WI38 (cell line): Measurements from ENCODE around the gene MACIR.
"Not testable (repeated sequence)": the region's sequence is repeated elsewhere in the genome, so short reads cannot be mapped to it uniquely, and the experiment has no call there.

Source experiments
- H3K4me3 ChIP-seq: 2 replicates; pipeline ENCODE4 v1.5.1; 2011; ENCODE audit warnings: low read depth, mild to moderate bottlenecking, control low read depth, low read length
- CTCF ChIP-seq: IDR thresholded peaks from 2 replicates; pipeline ENCODE4 v1.5.1; 2012; ENCODE audit warnings: low read depth, mild to moderate bottlenecking, control low read depth, low read length

Gene MACIR

GRCh38 chr5:103217101-103217500, 41.5 kb upstream of the MACIR start:
- TF ChIP-seq CTCF, result no peak
- no peak overlapping the region for H3K4me3 ChIP-seq

- no peak overlapping the region for H3K4me3 ChIP-seq
- TF ChIP-seq CTCF, result no peak
Observed at GRCh38 chr5:103218164-103218563, 40.4 kb upstream of the MACIR start.

GRCh38 chr5:103219074-103219473, 39.5 kb upstream of the MACIR start:
- H3K4me3 ChIP-seq, result not testable (repeated sequence)

GRCh38 chr5:103223031-103223955, 35.3 kb upstream of the MACIR start:
- no peak for TF ChIP-seq CTCF
- no peak overlapping the region for H3K4me3 ChIP-seq

- H3K4me3 ChIP-seq, result no peak overlapping the region
- TF ChIP-seq CTCF, result peak; percentile 63
Observed at GRCh38 chr5:103224118-103224893, 34.3 kb upstream of the MACIR start.

GRCh38 chr5:103224894-103225246, 33.7 kb upstream of the MACIR start:
- TF ChIP-seq CTCF, result no peak
- H3K4me3 ChIP-seq, result no peak overlapping the region

GRCh38 chr5:103228061-103228460, 30.5 kb upstream of the MACIR start:
- TF ChIP-seq CTCF, result no peak
- no peak overlapping the region for H3K4me3 ChIP-seq
